K562 (cell line): Measurements from ENCODE around the gene RGS6. TPM values are rescaled to one million over a fixed set of nuclear protein-coding genes. Genes with fewer than 3 reads are reported as not detected.

ENCODE experiments used
- CBX5 ChIP-seq: IDR thresholded peaks from 2 replicates; pipeline ENCODE4 v1.6.1; 2014; ENCODE audit warnings: low read depth, borderline replicate concordance
- CTBP1 ChIP-seq: fragments of 450-650 bp; IDR thresholded peaks from 2 replicates; pipeline ENCODE4 v1.6.1; 2016; ENCODE audit warnings: borderline replicate concordance
- HNRNPL ChIP-seq: fragments of 200-400 bp; formaldehyde crosslinking; IDR thresholded peaks from 2 replicates; pipeline ENCODE4 v1.6.1; 2017; ENCODE audit warnings: low read depth, mild to moderate bottlenecking, low read length
- NBN ChIP-seq: fragments of 450-650 bp; IDR thresholded peaks from 2 replicates; pipeline ENCODE4 v1.6.1; 2016; ENCODE audit warnings: low read depth, mild to moderate bottlenecking
- RCOR1 ChIP-seq, 2 experiments: IDR thresholded peaks; 2 replicates each; pipeline ENCODE4 v1.6.1; 2012; ENCODE audit warnings: low read depth in 2 of 2, low read length in 2 of 2, borderline replicate concordance in 1 of 2, improper control_type of control experiment in 1 of 2
- SRSF1 ChIP-seq: fragments of 200-400 bp; formaldehyde crosslinking; IDR thresholded peaks from 2 replicates; pipeline ENCODE4 v1.6.1; 2017; ENCODE audit warnings: mild to moderate bottlenecking, low read depth, low read length, moderate library complexity
- polyA plus RNA-seq, 8 experiments: library from polyadenylated mRNA; depleted of rRNA in 4 of 8; stranded (reverse) in 5 of 8; unstranded in 3 of 8; fragments of >200 nt; fragmentation: Nextera tagmentation in 2 of 8; fragmentation: Illumina TruSeq in 1 of 8; extraction: Ambion mirVana in 2 of 8; extraction: Trizol in 1 of 8; gene quantifications; 2 replicates each; pipeline versions ENCODE4 v1.2.1 to v1.2.3, GENCODE V29; 2011 to 2014; ENCODE audit warnings: inconsistent platforms in 1 of 8, missing spikeins in 1 of 8
- total RNA-seq, 7 experiments: library from RNA; depleted of rRNA in 6 of 7; stranded (reverse); fragments of >200 nt in 6 of 7; fragmentation: Illumina TruSeq in 2 of 7; extraction: Trizol in 2 of 7; gene quantifications; 2 replicates each; pipeline versions ENCODE4 v1.2.1 to v1.2.3, GENCODE V29; 2011 to 2021; ENCODE audit warnings: low replicate concordance in 1 of 7
- TF ChIP-seq, protein P1 (sequence below), 2 experiments: fragments of 450-650 bp in 1 of 2; sonication (generic) in 1 of 2; formaldehyde crosslinking in 1 of 2; IDR thresholded peaks; 2 replicates each; pipeline versions ENCODE4 v1.7.1 to v1.9.0; 2016 to 2022; ENCODE audit warnings: inconsistent platforms in 1 of 2, mild to moderate bottlenecking in 1 of 2, missing genetic modification reagents in 1 of 2
- TF ChIP-seq, protein P2 (sequence below): fragments of 450-650 bp; IDR thresholded peaks from 2 replicates; pipeline ENCODE4 v1.6.1; 2018; ENCODE audit warnings: mild to moderate bottlenecking, low read depth; ENCODE audit not compliant: partially characterized antibody

The RGS6 gene
- total and polyA plus RNA-seq, 9 of the 15 experiments (the other 6 are each of a cell fraction or from before 2014, with no cell fraction given): not detected

DNA sequence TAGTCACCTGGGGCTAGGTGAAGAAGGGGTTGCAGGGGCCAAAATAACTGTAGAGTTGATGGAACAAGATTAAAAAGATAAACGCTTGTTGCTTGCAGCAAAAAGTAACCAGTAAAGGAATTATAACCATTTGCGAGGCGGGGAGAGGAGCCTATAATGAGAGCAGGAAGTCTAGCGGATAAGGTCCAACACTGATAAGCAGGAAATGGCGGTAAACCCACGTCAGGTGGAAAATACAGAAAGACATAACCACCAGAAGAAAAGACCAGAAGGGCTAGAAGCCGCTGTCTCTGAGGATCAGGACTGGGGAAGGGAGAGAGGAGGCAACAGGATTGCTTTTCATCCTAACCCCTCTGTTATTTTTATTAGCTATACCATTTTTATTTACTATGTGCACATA, 658.3 kb downstream of the RGS6 start (continued):
- TF ChIP-seq, protein P1, sequence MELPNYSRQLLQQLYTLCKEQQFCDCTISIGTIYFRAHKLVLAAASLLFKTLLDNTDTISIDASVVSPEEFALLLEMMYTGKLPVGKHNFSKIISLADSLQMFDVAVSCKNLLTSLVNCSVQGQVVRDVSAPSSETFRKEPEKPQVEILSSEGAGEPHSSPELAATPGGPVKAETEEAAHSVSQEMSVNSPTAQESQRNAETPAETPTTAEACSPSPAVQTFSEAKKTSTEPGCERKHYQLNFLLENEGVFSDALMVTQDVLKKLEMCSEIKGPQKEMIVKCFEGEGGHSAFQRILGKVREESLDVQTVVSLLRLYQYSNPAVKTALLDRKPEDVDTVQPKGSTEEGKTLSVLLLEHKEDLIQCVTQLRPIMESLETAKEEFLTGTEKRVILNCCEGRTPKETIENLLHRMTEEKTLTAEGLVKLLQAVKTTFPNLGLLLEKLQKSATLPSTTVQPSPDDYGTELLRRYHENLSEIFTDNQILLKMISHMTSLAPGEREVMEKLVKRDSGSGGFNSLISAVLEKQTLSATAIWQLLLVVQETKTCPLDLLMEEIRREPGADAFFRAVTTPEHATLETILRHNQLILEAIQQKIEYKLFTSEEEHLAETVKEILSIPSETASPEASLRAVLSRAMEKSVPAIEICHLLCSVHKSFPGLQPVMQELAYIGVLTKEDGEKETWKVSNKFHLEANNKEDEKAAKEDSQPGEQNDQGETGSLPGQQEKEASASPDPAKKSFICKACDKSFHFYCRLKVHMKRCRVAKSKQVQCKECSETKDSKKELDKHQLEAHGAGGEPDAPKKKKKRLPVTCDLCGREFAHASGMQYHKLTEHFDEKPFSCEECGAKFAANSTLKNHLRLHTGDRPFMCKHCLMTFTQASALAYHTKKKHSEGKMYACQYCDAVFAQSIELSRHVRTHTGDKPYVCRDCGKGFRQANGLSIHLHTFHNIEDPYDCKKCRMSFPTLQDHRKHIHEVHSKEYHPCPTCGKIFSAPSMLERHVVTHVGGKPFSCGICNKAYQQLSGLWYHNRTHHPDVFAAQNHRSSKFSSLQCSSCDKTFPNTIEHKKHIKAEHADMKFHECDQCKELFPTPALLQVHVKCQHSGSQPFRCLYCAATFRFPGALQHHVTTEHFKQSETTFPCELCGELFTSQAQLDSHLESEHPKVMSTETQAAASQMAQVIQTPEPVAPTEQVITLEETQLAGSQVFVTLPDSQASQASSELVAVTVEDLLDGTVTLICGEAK (IDR thresholded peaks at IDR 0.05): no peak
- TF ChIP-seq, protein P1 (CRISPR knock-in tag; IDR thresholded peaks at IDR 0.05): no peak
- no peak for TF ChIP-seq RCOR1 (IDR thresholded peaks at IDR 0.05; ENCODE audit: borderline replicate concordance in 1 of 2, low read depth in 2 of 2, low read length in 2 of 2)
- no peak for TF ChIP-seq HNRNPL
- TF ChIP-seq NBN: no peak
- no peak for TF ChIP-seq SRSF1
- TF ChIP-seq CTBP1: no peak
- TF ChIP-seq, protein P2, sequence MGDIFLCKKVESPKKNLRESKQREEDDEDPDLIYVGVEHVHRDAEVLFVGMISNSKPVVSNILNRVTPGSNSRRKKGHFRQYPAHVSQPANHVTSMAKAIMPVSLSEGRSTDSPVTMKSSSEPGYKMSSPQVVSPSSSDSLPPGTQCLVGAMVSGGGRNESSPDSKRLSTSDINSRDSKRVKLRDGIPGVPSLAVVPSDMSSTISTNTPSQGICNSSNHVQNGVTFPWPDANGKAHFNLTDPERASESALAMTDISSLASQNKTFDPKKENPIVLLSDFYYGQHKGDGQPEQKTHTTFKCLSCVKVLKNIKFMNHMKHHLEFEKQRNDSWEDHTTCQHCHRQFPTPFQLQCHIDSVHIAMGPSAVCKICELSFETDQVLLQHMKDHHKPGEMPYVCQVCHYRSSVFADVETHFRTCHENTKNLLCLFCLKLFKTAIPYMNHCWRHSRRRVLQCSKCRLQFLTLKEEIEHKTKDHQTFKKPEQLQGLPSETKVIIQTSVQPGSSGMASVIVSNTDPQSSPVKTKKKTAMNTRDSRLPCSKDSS: no peak
- TF ChIP-seq CBX5: no peak
